Measurements from ENCODE around the gene CELF5.

Gene CELF5

DNA sequence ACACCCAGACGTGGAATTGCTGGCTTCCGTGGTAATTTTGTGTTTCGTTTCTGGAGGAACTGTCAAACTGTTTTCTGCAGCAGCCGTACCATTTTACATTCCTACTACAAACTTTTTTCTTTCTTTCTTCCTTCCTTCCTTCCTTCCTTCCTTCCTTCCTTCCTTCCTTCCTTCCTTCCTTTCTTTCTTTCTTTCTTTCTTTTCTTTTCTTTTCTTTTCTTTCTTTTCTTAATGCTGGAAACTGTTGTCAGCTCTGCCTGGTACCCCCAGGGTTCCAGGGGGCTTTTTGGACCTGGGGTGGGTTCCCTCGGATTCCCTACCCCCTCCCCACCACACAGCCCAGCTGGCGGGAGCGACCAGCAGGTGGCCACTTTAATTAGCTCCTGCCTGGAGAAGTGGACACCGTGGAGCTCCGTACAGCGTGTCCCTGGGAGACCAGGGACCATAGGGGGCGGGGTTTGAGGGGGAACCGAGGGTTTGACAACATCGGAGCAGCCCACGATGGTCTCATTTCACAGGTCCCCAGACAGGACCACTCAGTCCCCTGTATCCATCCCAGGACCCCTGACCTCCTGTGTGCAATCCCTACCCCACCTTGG, 24.4 kb downstream of the CELF5 start:
- DNase-seq = no peak

DNA sequence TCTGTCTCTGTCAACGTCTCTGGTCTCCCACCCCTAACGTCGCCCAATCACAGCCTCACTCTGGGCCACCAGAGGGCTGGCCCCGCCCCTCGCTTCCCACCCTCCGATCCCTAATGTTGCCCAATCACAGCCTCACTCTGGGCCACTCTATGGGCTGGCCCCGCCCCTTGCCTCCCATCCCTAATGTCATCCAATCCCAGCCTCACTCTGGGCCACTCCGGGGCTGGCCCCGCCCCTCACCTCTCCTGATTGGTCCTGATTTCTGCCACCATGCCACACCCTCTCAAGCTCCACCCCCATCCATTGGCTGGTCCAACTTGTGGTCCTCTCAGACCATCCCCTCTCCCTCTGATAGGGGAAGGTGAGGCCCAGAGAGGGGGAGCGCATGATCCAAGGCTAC, 24.9 kb downstream of the CELF5 start:
- no peak for DNase-seq

DNA sequence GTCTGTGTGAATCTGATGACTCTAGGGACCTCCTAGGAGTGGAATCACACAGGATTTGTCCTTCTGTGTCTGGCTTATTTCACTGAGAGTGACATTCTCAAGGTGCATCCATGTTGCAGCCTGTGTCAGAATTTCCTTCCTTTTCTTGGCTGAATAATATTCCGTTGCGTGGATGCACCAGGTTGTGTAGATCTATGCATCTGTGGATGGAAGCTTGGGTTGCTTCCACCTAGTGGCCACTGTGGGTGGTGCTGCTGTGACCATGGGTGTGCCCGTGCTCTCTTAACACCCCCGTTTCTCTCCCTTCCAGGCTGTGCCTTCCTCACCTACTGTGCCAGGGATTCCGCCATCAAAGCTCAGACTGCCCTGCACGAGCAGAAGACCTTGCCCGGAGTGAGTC, 26.2 kb downstream of the CELF5 start:
- peak; percentile 8 for DNase-seq

DNA sequence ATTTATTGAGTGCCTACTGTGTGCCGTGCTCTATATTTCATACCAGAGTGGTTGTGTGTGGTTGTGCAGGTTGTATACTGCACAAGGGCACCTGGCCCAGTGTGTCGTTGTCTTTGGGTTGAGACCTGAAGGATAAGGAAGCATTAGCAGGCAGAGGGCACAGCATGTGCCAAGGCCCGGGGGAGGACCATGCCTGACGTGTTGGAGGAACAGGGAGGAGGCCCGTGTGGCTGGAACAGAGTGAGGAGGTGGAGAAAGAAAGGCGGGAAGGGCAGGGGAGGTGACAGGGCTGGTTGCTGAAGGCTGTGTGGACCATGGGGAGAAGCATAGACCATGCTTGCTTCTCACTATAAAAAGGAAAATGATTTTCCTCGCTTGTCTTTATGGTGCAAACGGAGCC, 26.8 kb downstream of the CELF5 start:
- no peak for DNase-seq

DNA sequence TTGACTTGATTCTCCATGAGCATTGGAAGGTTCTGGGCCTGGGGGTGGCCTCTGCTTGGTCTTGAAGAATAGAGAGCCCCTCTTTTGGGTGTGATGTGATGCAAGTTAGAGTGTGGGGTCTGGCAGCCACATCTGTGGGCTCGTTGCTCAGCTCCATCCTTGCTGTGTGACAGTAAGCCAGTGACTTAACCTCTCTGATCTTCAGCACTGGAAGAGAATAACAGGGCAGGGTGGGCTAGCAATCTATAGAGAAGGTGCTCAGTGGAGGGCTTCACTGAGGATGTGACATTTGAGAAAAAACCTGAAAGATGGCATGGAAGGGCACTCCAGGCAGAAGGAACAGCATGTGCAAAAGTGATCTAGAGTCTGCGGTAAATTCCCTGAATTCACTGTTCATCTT, 28.2 kb downstream of the CELF5 start:
- no peak for DNase-seq

DNA sequence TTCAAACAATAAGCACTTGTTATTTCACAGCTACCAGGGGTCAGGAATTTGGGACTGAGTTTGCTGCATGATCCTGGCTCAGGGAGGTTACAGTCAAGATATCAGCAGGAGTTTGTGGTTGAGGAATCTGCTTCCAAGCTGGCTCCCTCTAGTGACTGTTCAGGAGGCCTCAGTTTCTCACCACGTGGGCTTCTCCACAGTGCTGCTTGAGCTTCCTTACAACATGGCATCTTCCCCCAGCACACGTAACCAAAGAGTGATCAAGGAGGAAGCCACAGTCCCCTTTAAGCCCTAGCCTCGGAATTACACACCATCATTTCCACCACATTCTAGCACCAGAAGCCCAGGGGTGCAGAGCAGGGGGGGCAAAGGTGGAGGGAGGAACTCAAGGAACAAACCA, 28.8 kb downstream of the CELF5 start:
- no peak for DNase-seq

DNA sequence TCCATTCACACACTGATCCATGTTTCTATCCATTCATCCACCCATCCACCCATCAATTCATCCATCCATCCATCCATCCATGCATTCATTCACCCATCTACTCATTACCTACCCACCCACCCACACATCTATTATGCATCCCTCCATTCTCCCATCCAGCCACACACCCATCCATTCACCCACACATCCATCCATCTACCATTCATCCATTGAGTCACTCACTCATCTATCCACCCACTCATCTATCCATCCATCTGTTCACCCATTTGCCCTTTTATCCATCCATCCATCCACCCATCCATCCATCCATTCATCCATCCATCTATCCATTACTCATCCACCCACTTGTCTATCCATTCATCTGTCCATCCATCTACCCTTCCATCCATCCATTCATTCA, 30.1 kb downstream of the CELF5 start:
- no peak for DNase-seq

DNA sequence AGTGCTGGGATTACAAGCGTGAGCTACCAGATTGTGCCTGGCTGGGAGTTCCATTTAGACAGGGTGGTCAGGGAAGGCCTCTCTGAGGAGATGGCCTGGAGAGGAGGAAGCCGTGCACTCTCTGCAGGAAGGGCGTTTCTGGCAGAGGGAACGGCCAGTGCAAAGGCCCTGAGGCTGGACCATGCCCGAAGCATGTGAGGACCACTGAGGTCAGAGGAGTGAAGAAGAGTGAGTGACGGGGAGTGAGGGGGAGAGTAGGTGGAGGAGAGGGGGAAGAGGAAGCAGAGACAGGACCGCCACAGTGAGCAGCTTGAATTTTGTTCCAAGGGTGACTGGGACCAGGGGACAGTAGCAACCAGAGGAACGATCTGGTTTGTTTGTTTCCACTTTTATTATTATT, 32.6 kb downstream of the CELF5 start:
- no peak for DNase-seq

DNA sequence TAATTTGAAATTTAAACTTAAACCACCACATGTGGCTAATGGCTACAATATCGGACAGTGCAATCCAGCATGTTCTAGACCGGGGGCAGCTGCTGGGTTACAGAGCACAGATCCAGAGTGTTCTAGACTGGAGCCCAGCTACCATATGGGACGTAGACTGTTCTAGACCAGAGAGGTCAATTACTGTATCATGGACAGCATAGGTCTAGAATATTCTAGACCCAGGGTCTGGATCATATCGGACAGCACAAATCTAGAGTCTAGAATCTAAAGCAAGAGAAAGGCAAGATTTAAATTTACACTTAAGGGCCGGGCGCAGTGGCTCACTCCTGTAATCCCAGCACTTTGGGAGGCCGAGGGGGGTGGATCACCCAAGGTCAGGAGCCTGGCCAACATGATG, 37.9 kb downstream of the CELF5 start:
- no peak for DNase-seq

DNA sequence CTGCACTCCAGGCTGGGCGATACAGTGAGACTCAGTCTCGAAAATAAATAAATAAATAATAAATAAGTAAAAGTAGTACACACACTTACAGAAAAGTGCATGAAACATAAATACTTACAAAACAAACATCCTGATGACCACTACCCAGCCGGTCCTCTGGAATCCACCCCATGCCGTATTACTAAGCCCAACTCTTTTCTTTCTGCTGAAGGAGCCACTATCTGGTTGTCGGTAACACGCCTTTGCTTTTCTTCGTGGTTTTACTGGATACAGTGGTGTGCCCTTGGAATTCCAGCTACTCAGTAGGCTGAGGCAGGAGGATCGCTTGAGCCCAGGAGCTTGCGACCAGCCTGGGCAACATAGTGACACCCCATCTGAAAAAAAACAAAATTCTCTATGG, 39.4 kb downstream of the CELF5 start:
- DNase-seq = no peak

DNA sequence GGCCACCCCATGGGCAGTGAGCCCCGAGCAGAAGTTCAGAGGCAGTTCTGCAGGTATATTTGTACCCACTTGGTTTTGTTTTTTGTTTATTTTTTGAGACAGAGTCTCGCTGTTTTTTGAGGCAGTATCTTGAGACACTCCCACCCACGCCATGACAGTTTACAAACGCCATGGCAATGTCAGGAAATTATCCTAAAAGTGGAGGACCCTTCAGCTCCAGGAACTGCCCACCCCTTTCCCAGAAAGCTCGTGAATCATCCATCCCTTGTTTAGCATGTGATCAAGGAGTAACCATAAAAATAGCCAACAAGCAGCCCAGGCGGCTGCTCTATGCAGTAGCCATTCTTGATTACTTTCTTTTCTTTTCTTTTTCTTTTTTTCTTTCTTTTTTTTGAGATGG, 41.0 kb downstream of the CELF5 start:
- DNase-seq = no peak

DNA sequence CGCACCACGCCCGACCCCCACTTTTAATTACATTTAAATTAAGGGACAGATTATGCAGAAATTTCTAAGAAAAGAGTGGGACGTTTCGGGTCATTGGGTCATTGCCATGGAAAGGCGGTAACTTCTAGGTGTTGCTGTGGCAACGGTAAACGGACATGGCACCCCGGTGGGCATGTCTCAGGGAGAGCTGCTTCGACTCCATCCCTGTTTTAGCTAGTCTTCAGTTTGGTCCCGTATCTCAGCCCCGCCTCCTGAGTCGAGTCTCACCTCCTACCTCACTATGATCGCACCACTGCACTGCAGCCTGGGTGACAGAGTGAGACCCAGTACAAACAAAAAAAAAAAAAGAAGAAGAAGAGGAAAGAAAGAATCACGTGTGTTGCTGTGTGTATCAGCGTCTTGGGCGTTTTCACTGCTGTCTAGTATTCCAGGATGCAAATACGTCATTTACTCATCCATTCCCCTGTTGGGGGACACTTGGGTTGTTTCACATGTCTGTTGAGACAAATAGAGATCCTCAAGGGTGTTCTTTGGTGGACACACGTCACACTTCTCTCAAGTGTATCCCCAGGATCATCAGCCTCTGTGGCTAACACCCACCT, 41.7 kb downstream of the CELF5 start:
- DNase-seq = no peak

DNA sequence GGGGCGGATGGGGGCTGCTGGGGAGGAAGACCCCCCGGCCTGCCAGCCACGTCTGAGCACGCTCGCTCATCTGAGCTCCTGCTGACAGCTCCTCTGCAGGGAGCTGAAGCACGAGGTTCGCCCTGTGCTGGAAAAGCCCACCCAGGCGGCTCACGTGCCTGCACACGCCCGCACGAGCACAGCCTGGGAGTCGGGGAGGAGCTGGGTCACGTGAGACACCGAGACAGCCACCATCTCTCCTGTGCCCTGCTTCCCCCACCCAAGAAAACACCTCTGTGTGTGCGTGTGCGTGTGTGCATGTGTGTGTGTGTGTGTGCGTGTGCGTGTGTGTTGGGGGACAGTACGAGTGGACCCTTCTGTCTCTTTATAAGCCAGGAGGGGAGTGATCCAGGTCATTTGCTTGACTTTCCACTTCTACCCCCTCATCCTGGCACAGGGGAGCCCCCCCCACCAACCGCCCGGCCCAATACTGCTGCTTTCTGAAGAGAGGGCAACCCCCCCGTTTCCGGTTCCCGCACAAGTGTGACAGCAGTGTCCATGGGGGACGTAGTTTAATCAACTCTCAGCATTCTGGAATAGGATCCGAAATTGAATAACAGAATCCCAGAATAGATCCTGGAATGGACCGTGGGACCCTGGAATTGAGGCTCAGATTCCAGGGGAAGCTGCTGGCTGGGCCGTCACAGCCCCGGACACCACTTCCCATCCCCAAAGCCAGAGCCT, 42.5 kb downstream of the CELF5 start:
- DNase-seq = no peak

DNA sequence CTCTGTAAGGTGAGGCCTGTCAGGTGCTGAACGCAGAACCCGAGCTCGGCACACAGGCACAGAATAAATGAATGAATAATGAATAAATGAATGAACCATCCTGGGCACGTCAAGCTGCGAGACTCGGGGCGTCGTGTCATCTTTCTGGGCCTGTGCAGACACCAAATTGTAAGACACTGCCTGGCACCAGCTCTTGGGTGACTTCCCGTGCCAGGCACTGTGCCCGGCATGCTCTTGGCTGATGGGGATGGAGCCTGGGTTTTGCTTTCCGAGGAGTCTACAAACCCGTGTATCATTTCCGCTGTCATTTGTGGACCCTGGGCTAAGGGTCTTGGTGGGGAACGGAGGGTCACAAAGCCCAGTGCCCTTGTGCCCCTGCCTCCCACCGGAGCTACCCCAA, 43.9 kb downstream of the CELF5 start:
- DNase-seq = no peak

DNA sequence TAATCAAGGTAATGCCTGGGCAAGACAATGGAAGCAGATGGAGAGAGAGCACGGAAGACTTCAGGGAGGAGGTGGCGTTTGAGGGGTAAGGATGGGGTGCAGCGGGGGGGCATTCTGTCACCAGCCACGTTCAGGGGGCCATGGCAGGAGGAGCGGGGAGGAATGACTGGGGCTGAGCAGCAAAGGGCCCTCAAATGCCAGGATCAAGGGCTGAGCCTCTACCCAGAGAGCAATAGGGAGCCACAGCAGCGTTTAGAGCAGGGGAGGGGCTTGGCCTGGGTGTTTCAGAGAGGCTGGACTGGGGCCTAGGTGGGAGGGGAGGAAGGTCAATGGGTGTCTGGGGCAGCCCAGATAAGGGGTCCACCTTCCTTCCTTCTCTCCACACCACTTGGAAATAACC, 44.3 kb downstream of the CELF5 start:
- no peak for DNase-seq

DNA sequence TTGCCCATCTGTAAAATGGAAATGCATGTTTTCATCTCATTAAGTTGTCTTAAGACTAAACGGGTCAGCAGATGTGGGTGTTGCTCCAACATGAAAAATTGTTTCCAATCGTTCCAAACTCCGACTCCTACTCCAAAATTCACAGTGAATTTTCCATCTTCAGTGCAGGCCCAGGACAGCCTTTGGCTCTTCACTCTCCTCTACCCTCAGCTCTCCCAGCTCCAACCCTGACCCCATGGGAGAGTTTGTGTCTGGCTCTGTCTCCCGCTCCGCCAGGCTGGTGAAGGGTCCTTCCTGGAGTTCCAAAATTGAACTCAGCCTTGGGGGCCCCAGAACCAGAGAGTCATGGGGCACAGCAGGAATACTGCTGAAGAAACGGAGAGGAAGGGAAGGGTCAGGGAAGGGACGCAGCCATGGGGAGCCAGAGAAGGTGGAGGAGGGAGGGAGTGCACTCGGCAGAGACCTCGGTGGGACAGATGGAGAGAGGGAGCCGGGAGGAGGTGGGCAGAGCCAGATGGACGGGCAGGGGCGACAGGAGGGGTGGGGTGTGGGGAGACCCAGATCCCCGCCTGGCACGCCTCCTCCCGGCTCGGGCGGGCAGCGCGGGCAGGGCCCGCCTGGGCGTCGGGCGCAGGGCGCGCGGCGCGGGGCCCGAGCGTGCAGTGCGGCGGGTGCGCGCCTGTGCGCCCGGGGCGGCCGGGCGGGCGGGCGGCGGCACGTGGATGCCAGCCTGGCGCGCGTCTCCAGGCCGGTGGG, 45.6 kb downstream of the CELF5 start:
- no peak for DNase-seq

DNA sequence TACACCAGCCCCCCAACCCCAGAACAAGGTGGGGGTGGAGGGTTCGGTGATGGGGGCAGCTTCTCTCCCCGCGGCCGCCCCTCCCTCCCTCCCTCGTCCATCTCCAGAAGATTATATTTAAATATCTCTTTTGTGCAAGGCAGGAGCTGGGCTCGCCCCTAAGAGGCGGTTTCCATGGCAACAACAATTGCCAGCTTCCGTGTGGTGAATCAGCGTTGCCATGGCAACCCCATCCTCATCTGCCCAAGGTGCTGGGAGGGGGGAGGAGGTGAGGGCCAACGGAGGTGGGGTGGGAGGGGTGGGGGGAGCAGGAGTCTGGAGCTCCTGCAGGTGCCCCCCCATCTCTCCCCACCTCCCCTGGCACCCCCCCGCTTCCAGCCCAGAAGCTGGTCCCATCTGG, 46.4 kb downstream of the CELF5 start:
- no peak for DNase-seq

DNA sequence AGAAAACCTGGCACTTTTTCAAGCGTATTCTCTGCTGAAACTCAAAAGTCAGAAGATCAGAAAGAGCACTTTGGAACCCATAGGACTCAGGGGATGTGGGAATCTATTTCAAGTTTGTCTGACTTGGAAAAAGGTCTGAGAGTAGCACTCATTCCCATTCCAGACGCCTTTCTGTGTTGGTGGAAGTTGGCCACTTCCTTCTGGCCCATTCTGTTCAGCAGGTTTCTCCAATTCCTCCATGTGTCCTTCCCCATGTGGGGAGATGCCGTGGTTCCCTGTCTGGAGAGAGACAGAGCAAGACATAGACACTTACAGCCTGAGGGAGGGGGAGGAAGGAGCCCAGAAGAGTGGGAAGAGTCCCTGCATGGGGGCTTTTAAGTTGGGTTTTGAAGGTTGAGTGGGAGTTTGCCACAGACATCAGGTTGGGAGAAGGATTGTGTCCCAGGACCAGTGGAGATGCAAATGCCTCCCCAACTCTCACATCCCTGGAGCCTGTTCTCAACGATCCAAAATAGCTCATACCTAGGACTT, 48.0 kb downstream of the CELF5 start:
- no peak for DNase-seq

DNA sequence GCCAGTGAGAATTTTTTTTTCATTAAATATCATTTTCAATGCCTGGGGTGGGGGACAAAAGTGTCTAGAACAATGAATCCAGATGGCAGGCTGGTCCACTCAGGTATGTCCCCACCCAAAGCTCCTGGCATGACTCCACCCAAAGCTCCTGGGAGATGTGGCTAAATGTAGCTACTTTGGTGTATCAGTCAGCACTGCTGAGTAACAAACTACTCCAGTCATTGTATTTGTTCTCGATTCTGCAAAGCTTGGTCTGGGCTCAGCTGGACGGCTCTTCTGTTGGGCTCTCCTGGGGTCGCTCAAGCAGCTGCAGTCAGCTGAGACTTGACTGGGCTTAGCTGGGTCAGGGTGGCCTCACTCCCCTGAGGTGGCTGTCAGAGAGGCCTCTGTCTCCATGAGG, 48.5 kb downstream of the CELF5 start:
- no peak for DNase-seq

DNA sequence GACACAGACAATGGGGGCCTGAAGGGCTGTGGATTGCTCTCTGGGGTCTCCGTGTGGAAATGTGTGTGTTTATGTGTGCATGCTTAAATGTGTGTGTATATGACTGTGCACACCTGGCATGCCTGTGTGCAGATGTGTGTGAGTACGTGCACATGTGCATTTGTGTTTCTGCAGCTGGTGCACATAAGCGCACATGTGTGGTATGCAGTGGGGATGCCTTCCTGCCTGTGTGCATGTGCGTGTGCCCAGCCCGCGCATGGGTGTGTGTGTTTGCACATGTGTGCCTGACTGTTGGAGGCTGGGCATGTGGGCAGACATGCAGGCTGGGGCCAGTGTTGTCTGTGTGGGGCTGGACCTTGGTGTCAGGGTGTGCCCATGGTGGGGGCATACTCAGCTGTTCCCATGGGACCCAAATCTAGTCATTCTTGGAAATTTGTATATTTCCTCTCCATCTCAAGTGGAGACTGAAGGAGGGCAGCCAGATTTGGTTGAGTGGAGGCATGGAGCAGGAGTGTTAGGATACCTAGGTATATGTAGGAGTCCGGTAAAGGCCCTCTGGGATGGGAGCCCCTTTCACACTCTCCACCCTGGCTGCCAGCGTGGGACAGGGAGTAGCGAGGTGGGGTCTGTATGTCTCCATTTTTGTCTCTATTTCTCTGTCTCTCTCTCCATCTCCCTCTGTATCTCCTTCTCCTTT, 49.9 kb downstream of the CELF5 start:
- DNase-seq = no peak

DNA sequence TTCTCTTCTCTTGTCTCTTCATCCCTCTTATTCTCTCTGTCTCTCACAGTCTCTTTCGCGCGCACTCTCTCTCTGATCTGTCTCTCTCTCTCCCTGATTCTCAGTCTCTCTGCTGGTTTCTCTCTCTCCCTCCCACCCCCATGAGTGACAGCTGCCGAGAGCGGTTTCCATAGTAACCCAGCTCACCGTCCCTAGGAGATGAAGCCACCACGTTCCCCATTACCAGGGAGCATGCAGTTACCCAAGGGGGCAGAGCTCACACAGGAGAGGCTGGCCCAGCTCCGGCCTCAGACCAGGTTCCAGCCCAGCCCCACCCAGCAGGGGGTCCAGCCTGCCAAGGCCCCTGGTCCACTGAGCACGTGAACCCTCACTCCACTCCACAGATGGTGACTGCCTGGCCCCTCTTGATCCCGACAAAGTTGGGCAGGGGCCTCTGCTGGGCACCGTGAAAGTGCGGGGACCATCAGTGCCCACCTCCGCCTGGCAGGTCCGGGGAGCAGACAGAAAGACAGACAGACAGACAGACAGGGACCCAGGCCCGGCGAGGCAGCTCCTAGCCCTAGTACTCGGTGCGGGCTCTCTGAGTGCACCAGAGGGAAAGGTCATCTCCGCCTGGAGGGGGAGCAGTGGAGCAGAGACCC, 50.6 kb downstream of the CELF5 start:
- no peak for DNase-seq

DNA sequence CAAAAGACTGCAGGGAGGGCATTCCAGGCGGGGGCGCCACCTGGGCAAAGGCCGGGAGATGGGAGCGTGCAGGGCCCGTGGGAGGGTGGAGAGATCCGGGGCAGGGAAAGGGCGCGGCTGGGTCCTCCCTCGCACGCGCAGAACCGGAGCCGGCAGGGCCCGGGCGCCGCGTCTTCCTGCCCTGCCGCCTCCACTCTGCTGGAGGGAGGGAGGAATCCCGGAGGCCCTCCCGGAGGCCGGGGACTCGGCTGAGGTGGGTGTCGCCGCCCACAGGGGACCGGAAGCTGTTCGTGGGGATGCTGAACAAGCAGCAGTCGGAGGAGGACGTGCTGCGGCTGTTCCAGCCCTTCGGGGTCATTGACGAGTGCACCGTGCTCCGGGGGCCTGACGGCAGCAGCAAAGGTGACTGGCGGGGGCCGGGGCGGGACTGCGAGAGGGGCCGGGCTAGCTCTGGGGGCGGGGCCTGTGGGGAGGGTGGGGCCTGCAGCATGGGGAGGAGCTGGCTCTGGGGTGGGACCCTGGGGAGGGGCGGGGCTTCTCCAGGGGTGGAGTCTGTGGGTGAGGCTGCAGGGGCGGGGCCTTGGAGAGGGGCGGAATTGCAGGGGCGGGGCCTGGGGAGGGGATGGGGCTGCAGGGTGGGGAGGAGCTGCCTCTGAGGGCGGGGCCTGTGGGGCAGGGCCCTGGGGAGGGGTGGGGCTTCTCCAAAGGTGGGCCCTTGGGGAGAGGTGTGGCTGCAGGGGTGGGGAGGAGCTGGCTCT, 51.3 kb downstream of the CELF5 start:
- DNase-seq = peak; percentile 88
